GM23248 (cell line): ENCODE results near the gene TRDN.

Source experiments
- EZH2 ChIP-seq: fragments of 200-600 bp; sonication (generic); IDR thresholded peaks from 2 replicates; pipeline ENCODE4 v1.6.1; 2018; ENCODE audit warnings: antibody characterized with exemption, mild to moderate bottlenecking; ENCODE audit not compliant: insufficient read depth, poor library complexity, severe bottlenecking
- EZH2phosphoT487 ChIP-seq: fragments of 200-600 bp; sonication (generic); IDR thresholded peaks from 2 replicates; pipeline ENCODE4 v1.6.1; 2018; ENCODE audit warnings: antibody characterized with exemption, moderate library complexity, mild to moderate bottlenecking, low read depth; ENCODE audit not compliant: insufficient read depth

DNA sequence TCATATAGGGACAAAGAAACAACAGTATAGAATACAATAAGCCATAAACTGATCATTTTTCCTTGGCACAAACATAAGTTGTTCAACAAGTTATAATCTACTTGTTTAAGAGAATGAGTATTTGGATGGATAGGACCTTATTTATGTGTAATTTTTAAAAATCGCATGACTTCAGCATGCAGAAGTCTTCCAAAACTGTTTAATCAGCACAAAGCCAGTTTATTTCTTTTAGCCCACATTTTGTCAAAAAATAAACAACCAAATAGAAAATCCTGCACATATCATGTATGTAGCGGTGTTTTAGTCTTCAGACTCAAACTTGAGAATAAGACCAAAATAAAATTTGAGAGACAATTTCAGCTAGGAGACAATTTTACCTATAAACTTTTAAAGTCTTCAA lies 304.7 kb downstream of the TRDN start:
- TF ChIP-seq EZH2 (no peak), EZH2phosphoT487 (no peak)
